NT2/D1 (cell line): Measurements from ENCODE around the gene TENT4A.

Experiments used
- SUZ12 ChIP-seq: IDR thresholded peaks from 2 replicates; pipeline ENCODE4 v1.6.1; 2011; ENCODE audit not compliant: insufficient read length, insufficient read depth; ENCODE audit errors: extremely low read depth
- YY1 ChIP-seq: IDR thresholded peaks from 2 replicates; pipeline ENCODE4 v1.6.1; 2011; ENCODE audit not compliant: insufficient read length, insufficient read depth
- ZNF274 ChIP-seq: IDR thresholded peaks from 2 replicates; pipeline ENCODE4 v1.6.1; 2011; ENCODE audit warnings: mild to moderate bottlenecking, low read depth, low read length

- TF ChIP-seq ZNF274 (no peak), YY1 (no peak), SUZ12 (no peak)
Observed at GRCh38 chr5:6770826-6771607, 57.8 kb downstream of the TENT4A start.
